Thoracic aorta (tissue), 2 donors: ENCODE results near the gene ANKRD45. TPM values are rescaled to one million over a fixed set of nuclear protein-coding genes. Genes with fewer than 3 reads are reported as not detected.
"Not testable (repeated sequence)": the region's sequence is repeated elsewhere in the genome, so short reads cannot be mapped to it uniquely, and the experiment has no call there.

ENCODE experiments used
- ATAC-seq: fragments of 150-250 bp; one replicate; pipeline ENCODE4 v1.8.0; 2017; ENCODE audit warnings: low read depth; ENCODE audit not compliant: insufficient number of reproducible peaks, low FRiP score
- DNase-seq: peaks from one replicate; pipeline ENCODE4 v3.0.0-alpha.2; 2020; ENCODE audit warnings: low spot score
- H3K27ac ChIP-seq, 2 donors: fragments of 200-600 bp; sonication (generic); 1 replicate in 1 of 2; 2 replicates in 1 of 2; pipeline ENCODE4 v1.5.1; 2016; ENCODE audit warnings: mild to moderate bottlenecking in 2 of 2, moderate library complexity in 2 of 2
- H3K27me3 ChIP-seq: fragments of 200-600 bp; sonication (generic); replicated peaks from 2 replicates; pipeline ENCODE4 v1.6.0; 2016; ENCODE audit warnings: mild to moderate bottlenecking; ENCODE audit not compliant: insufficient read depth
- H3K36me3 ChIP-seq: fragments of 200-600 bp; sonication (generic); one replicate; pipeline ENCODE4 v1.5.1; 2016
- H3K4me1 ChIP-seq, 2 donors: fragments of 200-600 bp; sonication (generic); 1 replicate in 1 of 2; 2 replicates in 1 of 2; pipeline versions ENCODE4 v1.5.1 to v1.6.0; 2016; ENCODE audit warnings: low read depth in 2 of 2, mild to moderate bottlenecking in 1 of 2; ENCODE audit not compliant: control insufficient read depth in 1 of 2
- H3K4me3 ChIP-seq: fragments of 200-600 bp; sonication (generic); 2 replicates; pipeline ENCODE4 v1.5.1; 2016; ENCODE audit warnings: mild to moderate bottlenecking
- H3K9me3 ChIP-seq: fragments of 200-600 bp; sonication (generic); 2 replicates; pipeline ENCODE4 v1.5.1; 2016
- total RNA-seq, 2 donors: library from RNA; depleted of rRNA; stranded (reverse); fragments of >200 nt; gene quantifications; one replicate each; pipeline versions ENCODE4 v1.1.0 to v1.2.3, GENCODE V29; 2016
- TF ChIP-seq, protein P1 (sequence below): fragments of 200-600 bp; sonication (generic); IDR thresholded peaks from one replicate; pipeline ENCODE4 v1.5.1; 2019; ENCODE audit warnings: antibody characterized with exemption

Gene ANKRD45
- total RNA-seq, 2 donors from 2014 or later, result not detected

DNA sequence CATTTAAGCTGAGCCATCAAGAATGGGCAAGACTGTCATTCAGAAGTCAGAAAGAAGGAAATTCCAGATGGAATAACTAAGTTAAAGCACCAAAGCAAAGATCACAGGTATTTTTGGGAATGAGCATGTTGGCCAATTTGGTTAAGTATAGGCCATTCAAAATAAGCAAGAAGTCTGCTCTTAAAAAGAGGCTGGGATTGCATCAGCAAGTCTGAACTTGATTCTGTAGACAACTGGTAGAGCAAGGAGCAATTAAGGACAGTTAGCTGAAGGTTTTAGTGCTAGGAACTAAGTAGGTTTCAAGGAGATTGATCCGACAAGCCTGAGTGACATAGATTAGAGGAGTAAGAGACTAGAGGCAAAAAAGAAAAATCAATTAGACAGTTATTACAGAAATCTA lies 8.4 kb downstream of the ANKRD45 start:
- H3K4me3 ChIP-seq, result no peak overlapping the region
- TF ChIP-seq, protein P1, sequence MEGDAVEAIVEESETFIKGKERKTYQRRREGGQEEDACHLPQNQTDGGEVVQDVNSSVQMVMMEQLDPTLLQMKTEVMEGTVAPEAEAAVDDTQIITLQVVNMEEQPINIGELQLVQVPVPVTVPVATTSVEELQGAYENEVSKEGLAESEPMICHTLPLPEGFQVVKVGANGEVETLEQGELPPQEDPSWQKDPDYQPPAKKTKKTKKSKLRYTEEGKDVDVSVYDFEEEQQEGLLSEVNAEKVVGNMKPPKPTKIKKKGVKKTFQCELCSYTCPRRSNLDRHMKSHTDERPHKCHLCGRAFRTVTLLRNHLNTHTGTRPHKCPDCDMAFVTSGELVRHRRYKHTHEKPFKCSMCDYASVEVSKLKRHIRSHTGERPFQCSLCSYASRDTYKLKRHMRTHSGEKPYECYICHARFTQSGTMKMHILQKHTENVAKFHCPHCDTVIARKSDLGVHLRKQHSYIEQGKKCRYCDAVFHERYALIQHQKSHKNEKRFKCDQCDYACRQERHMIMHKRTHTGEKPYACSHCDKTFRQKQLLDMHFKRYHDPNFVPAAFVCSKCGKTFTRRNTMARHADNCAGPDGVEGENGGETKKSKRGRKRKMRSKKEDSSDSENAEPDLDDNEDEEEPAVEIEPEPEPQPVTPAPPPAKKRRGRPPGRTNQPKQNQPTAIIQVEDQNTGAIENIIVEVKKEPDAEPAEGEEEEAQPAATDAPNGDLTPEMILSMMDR, result no peak
- DNase-seq (no peak), ATAC-seq (no peak)
- no peaks in the 10 kb centered on the region for H3K4me1 ChIP-seq
- H3K36me3 ChIP-seq, result no peaks in the 10 kb centered on the region
- H3K27ac ChIP-seq, result no peak overlapping the region
- H3K9me3 ChIP-seq, result no peaks in the 10 kb centered on the region
- no peaks in the 10 kb centered on the region for H3K27me3 ChIP-seq

DNA sequence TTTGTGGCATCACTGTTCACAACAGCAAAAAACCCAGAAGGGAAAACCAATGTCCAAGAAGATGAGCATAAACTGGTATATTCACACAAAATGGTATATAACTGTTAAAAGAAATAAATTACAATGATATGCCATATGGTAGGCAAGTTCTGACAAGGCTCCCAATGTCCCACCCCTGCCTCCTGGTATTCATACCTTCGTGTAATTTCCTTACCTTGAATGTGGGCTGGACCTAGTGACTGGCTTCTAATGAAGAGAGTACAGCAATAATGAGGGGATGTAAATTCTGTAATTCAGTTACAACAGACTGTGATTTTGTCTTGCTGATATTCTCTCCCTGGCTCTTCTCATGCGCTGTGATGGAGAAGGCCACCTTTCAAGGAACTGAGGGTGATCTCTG lies 9.3 kb downstream of the ANKRD45 start:
- no peaks in the 10 kb centered on the region for H3K4me1 ChIP-seq
- H3K27ac ChIP-seq, result no peak overlapping the region
- DNase-seq, result no peak
- H3K9me3 ChIP-seq, result peaks cover 7% of the 10 kb centered on the region
- TF ChIP-seq, protein P1, result no peak
- H3K27me3 ChIP-seq, result no peaks in the 10 kb centered on the region
- no peak overlapping the region for H3K4me3 ChIP-seq
- no peaks in the 10 kb centered on the region for H3K36me3 ChIP-seq
- no peak for ATAC-seq

DNA sequence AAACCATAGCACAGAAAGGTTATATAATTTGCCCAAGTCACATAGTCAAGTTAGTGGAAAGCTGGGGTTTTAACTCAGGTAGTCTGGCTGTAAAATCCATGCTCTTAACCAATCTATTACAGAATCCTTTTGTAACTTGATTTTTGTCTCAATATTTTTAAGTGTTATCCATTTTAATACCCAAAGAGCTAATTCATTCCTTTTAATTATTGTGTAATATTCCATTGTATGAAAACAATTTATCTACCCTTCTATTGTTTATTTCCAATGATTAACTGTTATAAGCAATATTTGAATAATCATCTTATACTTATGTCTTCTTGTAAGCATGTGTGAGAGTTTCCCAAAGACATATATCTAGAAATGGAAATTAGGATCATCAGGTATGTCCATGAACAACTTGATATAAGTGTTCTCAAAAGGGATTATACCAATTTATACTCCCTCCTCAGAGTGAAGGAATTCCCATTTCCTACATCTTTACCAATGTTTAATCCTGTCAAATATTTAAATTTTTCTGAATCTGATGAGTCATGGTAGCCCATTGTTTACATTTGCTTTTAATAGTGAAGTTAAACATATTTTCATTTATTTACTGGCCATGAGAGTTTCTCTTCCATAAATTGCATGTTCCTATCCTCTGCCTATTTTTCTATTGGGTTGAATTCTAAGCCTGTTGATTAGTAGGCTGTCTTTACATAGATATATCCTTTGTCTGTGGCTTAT lies 20.6 kb downstream of the ANKRD45 start:
- Histone ChIP-seq H3K27ac (no peak overlapping the region), H3K9me3 (no peaks in the 10 kb centered on the region), H3K4me3 (no peak overlapping the region), H3K27me3 (no peaks in the 10 kb centered on the region), H3K4me1 (no peaks in the 10 kb centered on the region), H3K36me3 (no peaks in the 10 kb centered on the region)
- ATAC-seq (no peak), DNase-seq (no peak)
- TF ChIP-seq, protein P1, result no peak

DNA sequence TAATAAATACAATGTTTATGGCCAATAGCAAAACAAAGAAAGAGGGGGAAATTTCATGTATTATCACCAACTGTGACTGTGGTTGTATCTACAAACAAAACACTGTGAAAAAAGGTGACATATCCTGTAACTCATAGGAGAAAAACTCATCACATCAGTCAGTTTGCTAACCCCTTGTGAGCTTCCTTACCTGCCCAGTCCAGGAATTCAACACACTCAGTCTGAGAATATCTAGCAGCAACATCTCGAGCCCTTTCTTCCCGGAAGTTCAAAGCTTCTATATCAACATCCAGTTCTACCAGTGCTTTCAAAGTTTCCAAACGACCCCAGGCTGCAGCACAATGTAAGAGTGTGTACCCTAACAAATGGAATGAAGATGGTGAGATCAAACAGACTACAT lies 23.0 kb downstream of the ANKRD45 start:
- Histone ChIP-seq H3K4me1 (no peaks in the 10 kb centered on the region), H3K27me3 (no peaks in the 10 kb centered on the region), H3K9me3 (no peaks in the 10 kb centered on the region), H3K36me3 (no peaks in the 10 kb centered on the region), H3K4me3 (no peak overlapping the region), H3K27ac (no peak overlapping the region)
- DNase-seq (no peak), ATAC-seq (no peak)
- TF ChIP-seq, protein P1, result no peak

DNA sequence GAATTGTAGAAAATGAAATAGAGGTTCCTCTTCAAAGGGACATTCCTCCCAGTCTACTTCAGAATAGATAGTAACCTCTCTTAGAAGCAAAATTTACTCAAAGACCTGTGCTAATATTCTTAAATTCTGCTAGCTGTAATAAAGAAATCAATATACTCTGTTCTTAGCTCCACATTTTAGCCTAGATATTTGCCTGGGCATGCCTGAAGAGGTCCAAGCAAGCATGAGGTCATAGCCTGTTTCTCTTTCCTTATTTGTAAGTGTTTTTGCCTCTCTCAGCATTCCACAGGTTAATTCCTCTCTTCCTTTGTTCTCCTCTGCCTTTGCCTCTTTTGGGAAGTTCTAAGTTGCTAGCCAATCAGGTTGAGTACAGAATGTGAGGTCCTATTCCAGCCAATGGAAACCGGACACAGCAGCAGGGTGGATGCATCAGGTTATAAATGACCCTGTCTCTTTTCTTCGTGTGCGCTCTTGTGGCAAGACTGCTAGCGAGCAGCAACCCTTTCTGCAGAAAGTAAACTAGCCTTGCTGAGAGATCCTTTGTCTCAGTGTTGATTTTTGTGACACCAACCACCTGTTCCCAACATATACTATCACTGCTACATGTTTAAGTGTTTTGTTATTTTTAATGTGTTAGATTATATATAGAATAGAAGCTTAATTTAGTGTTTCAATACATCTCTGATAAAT lies 27.1 kb downstream of the ANKRD45 start:
- not testable (repeated sequence) for H3K9me3 ChIP-seq, H3K27ac ChIP-seq, H3K27me3 ChIP-seq, H3K4me3 ChIP-seq, DNase-seq, H3K36me3 ChIP-seq, H3K4me1 ChIP-seq, ATAC-seq
